ENCODE measurements around the gene KDM2A. TPM values are rescaled to one million over a fixed set of nuclear protein-coding genes. Genes with fewer than 3 reads are reported as not detected.

The KDM2A gene
- total and polyA plus RNA-seq, 2 of the 13 experiments (the other 11 are each of a cell fraction or from before 2014, with no cell fraction given): 31.3 to 31.4 TPM

DNA sequence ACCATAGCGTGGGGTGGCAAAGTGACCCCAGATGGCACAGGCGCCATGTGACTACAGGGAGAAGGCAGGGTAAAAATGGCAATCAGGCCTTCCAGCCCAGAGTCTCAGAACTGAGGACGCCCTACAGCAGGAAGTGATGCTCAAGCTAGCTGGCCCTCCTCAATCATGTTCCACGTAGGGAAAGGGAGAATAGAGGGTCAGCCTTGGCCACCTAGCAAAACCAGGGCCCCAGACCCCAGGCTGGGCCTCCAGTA, 169.1 kb downstream of the KDM2A start (continued):
- TF ChIP-seq, protein P1, sequence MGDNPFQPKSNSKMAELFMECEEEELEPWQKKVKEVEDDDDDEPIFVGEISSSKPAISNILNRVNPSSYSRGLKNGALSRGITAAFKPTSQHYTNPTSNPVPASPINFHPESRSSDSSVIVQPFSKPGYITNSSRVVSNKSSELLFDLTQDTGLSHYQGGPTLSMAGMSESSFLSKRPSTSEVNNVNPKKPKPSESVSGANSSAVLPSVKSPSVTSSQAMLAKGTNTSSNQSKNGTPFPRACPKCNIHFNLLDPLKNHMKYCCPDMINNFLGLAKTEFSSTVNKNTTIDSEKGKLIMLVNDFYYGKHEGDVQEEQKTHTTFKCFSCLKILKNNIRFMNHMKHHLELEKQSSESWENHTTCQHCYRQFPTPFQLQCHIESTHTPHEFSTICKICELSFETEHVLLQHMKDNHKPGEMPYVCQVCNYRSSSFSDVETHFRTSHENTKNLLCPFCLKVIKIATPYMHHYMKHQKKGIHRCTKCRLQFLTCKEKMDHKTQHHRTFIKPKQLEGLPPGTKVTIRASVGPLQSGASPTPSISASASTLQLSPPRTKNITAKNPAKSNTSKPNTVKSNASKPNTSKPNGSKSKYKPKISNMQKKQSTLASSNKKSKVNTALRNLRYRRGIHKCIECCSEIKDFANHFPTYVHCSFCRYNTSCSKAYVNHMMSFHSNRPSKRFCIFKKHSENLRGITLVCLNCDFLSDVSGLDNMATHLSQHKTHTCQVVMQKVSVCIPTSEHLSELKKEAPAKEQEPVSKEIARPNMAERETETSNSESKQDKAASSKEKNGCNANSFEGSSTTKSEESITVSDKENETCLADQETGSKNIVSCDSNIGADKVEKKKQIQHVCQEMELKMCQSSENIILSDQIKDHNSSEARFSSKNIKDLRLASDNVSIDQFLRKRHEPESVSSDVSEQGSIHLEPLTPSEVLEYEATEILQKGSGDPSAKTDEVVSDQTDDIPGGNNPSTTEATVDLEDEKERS (CRISPR knock-in tag; IDR thresholded peaks at IDR 0.05): no peak
- TF ChIP-seq POGZ (CRISPR knock-in tag; IDR thresholded peaks at IDR 0.05) (no peak), ZFP41 (CRISPR knock-in tag; IDR thresholded peaks at IDR 0.05; ENCODE audit: borderline replicate concordance) (no peak), PRMT3 (CRISPR knock-in tag; IDR thresholded peaks at IDR 0.05; ENCODE audit: borderline replicate concordance, low read depth) (peak; percentile 77; the same call in 1 of the 2 replicates), ZNF605 (CRISPR knock-in tag; IDR thresholded peaks at IDR 0.05) (peak; percentile 57), DNMT3B (CRISPR knock-in tag; conservative IDR thresholded peaks at IDR 0.05) (no peak), HNRNPL (IDR thresholded peaks at IDR 0.05; ENCODE audit: low read depth, low read length) (no peak; the same call in 1 of the 2 replicates)

DNA sequence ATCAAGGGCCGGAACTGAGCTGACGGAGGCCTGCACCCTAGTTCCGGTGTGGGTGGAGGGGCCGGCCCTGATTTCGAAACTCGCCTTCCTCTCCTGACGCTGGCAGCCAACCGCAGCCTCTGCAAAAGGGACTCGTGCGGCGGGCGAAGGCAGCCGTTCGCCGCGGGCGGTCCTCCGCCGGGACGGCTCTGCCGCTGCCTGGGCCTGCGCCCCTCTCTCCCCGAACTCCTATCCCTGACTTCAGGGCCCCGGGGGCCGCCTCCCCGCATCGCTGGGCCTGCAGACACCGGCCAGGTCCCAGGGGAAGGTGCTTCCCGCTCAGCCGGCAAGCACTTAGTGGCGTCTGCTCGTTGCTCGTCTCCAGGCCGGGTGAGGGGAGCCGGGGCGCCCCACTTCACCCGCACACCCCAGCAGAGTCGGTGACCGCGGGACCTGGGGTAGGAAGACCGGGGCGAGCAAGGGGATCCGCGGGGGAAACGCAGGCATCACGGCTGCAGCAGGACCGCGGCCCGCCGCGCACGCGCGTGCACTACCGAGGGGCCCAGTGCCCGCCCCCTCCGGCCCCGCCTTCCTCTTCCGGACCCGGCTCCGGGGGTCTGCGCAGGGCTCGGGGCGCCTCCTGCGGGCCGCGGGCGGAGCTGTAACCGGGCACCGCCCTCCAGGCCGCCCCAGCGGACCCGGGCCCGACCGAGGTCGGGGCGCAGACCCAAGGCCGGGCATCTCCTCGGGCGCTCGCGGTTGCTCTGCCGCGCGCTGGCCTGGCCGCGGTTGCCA, 169.6 kb downstream of the KDM2A start:
- intact Hi-C loops (cut with micrococcal nuclease; ENCODE audit: unreplicated experiment): loop anchor here (1.0 kb wide), 1 partner anchor 21 kb away; no protein-coding TSS in a partner anchor
- TF ChIP-seq, protein P2, sequence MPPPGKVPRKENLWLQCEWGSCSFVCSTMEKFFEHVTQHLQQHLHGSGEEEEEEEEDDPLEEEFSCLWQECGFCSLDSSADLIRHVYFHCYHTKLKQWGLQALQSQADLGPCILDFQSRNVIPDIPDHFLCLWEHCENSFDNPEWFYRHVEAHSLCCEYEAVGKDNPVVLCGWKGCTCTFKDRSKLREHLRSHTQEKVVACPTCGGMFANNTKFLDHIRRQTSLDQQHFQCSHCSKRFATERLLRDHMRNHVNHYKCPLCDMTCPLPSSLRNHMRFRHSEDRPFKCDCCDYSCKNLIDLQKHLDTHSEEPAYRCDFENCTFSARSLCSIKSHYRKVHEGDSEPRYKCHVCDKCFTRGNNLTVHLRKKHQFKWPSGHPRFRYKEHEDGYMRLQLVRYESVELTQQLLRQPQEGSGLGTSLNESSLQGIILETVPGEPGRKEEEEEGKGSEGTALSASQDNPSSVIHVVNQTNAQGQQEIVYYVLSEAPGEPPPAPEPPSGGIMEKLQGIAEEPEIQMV (CRISPR knock-in tag; IDR thresholded peaks at IDR 0.05; ENCODE audit: low read depth): peak; percentile 71; the same call in 1 of the 2 replicates
- TF ChIP-seq, protein P3, sequence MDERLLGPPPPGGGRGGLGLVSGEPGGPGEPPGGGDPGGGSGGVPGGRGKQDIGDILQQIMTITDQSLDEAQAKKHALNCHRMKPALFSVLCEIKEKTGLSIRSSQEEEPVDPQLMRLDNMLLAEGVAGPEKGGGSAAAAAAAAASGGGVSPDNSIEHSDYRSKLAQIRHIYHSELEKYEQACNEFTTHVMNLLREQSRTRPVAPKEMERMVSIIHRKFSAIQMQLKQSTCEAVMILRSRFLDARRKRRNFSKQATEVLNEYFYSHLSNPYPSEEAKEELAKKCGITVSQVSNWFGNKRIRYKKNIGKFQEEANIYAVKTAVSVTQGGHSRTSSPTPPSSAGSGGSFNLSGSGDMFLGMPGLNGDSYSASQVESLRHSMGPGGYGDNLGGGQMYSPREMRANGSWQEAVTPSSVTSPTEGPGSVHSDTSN (CRISPR knock-in tag; IDR thresholded peaks at IDR 0.05): no peak
- no peak for TF ChIP-seq U2AF2 (IDR thresholded peaks at IDR 0.05; ENCODE audit: low read depth, low read length)
- TF ChIP-seq HNF4A (CRISPR knock-in tag; IDR thresholded peaks at IDR 0.05): 0 out of 2 replicates have a peak, but pooled peaks have one; percentile 17
- no peak for TF ChIP-seq CHD4 (IDR thresholded peaks at IDR 0.05; ENCODE audit: borderline replicate concordance, low read length)
- TF ChIP-seq AGO2 (optimal IDR thresholded peaks at IDR 0.05; ENCODE audit: low read depth, low read length): peak; percentile 99
- no peak for TF ChIP-seq ZNF737 (CRISPR knock-in tag; IDR thresholded peaks at IDR 0.05; ENCODE audit: borderline replicate concordance)
- TF ChIP-seq, protein P4, sequence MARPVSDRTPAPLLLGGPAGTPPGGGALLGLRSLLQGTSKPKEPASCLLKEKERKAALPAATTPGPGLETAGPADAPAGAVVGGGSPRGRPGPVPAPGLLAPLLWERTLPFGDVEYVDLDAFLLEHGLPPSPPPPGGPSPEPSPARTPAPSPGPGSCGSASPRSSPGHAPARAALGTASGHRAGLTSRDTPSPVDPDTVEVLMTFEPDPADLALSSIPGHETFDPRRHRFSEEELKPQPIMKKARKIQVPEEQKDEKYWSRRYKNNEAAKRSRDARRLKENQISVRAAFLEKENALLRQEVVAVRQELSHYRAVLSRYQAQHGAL (CRISPR knock-in tag; IDR thresholded peaks at IDR 0.05; ENCODE audit: not compliant biosample characterization): peak; percentile 77
- TF ChIP-seq CENPX (CRISPR knock-in tag; IDR thresholded peaks at IDR 0.05): no peak

More for the DNA sequence above, 169.6 kb downstream of the KDM2A start:
- CTCF ChIA-PET (ENCODE audit: low intra/inter-chr PET ratio, low total read pairs): interaction anchor here (0.8 to 1.6 kb wide), 3 partner anchors 14 to 29 kb away, joined by 3 to 5 read pairs (median 3); partner anchors contain the start of genes GRK2 and SSH3
- H3K27me3 ChIP-seq (ENCODE audit: control insufficient read depth in 1 of 2, insufficient read depth in 2 of 2, low read length in 2 of 2): no peaks in the 10 kb centered on the region
- WGBS (ENCODE audit: low lambda C conversion rate): 0% methylated on average over 7 of the region's 87 CpGs
- in situ Hi-C loops (cut with HindIII; ENCODE audit: extremely low pct_ligation_motif_present, low pct_unique_long_range_greater_than_20kb): no loop called here
- peak overlapping the region; percentile 69 to 94 (median 91) for H3K4me3 ChIP-seq (replicated peaks in 1 of 3; ENCODE audit: insufficient read depth in 1 of 3, low read depth in 2 of 3, low read length in 3 of 3)
- peak overlapping the region; percentile 100 for H3K27ac ChIP-seq (ENCODE audit: extremely low read length, insufficient read depth, low read length)
- POLR2A ChIA-PET: interaction anchor here (0.5 to 7.7 kb wide), 16 partner anchors 9 to 163 kb away, joined by 3 to 66 read pairs (median 6); partner anchors contain the start of genes GRK2, POLD4, PPP1CA and RAD9A
- H3K79me2 ChIP-seq (ENCODE audit: insufficient read depth, low read length): peaks cover 13% of the 10 kb centered on the region
- H3K4me1 ChIP-seq (ENCODE audit: insufficient read depth, low read length): peaks cover 37% of the 10 kb centered on the region
- H2AFZ ChIP-seq (ENCODE audit: low read length): no peak overlapping the region
- ATAC-seq (peak; percentile 80), FAIRE-seq (peak; percentile 60), DNase-seq (ENCODE audit: low spot score) (peak; percentile 85)
- H3K36me3 ChIP-seq (replicated peaks in 1 of 2; ENCODE audit: control insufficient read depth in 1 of 2, insufficient read depth in 2 of 2, low read length in 2 of 2): peaks cover 10 to 40% of the 10 kb centered on the region in 2 experiments; a peak in 4 of 5 replicates
- BruUV-seq (replicated peaks): no TSS peak
- no peaks in the 10 kb centered on the region for H3K9me3 ChIP-seq (ENCODE audit: low read length)
- peak overlapping the region; percentile 99 for H3K4me2 ChIP-seq (ENCODE audit: low read depth, low read length)
- no peaks in the 10 kb centered on the region for H4K20me1 ChIP-seq (ENCODE audit: insufficient read depth, low read length)
- H3K9ac ChIP-seq (ENCODE audit: insufficient read depth, low read depth, low read length): peak overlapping the region; percentile 95
